Spinal cord (tissue), 10 donors: ENCODE results near the gene ALOX15. TPM values are rescaled to one million over a fixed set of nuclear protein-coding genes. Genes with fewer than 3 reads are reported as not detected.
"Not testable (repeated sequence)": the region's sequence is repeated elsewhere in the genome, so short reads cannot be mapped to it uniquely, and the experiment has no call there.

ENCODE experiments used
- DNase-seq, 6 donors: peaks; one replicate each; pipeline versions ENCODE4 v3.0.0 to v3.0.0-alpha.2; 2013 to 2015; ENCODE audit warnings: low spot score in 6 of 6, low read depth in 4 of 6
- H3K27ac ChIP-seq: one replicate; pipeline ENCODE4 v1.5.1; 2013; ENCODE audit warnings: low read depth, low read length, control low read depth
- H3K27me3 ChIP-seq: one replicate; pipeline ENCODE4 v1.6.1; 2013; ENCODE audit warnings: low read length; ENCODE audit not compliant: control insufficient read depth, insufficient read depth
- H3K36me3 ChIP-seq: one replicate; pipeline ENCODE4 v1.6.1; 2013; ENCODE audit warnings: low read length; ENCODE audit not compliant: control insufficient read depth, insufficient read depth
- H3K4me1 ChIP-seq: one replicate; pipeline ENCODE4 v1.6.1; 2013; ENCODE audit warnings: low read length; ENCODE audit not compliant: control insufficient read depth, insufficient read depth
- H3K4me3 ChIP-seq: one replicate; pipeline ENCODE4 v1.5.1; 2013; ENCODE audit warnings: low read depth, low read length, control low read depth
- H3K9me3 ChIP-seq: one replicate; pipeline ENCODE4 v1.6.1; 2013; ENCODE audit warnings: low read length; ENCODE audit not compliant: control insufficient read depth, insufficient read depth
- WGBS: methylation state at CpG from one replicate; pipeline ENCODE4 v1.1.5; 2013; ENCODE audit warnings: missing lambda C conversion rate; ENCODE audit not compliant: insufficient coverage; 5-methylcytosine and 5-hydroxymethylcytosine counted together
- long read RNA-seq, 4 donors: transcript quantifications; one replicate each; lab custom pipeline, GENCODE V29; 2026
- polyA plus RNA-seq, 2 donors: library from polyadenylated mRNA; unstranded; fragments of 120-200 nt; gene quantifications; one replicate each; pipeline ENCODE4 v1.2.1, GENCODE V29; 2013; ENCODE audit not compliant: insufficient read length in 2 of 2
- total RNA-seq, 2 donors: library from RNA; depleted of rRNA in 1 of 2; stranded (reverse); fragments of 120-200 nt in 1 of 2; fragments of >200 nt in 1 of 2; gene quantifications; one replicate each; pipeline versions ENCODE4 v1.2.3 to v1.2.4, GENCODE V29; 2013 to 2014
- donor health status: healthy.

ALOX15 gene, protein sequence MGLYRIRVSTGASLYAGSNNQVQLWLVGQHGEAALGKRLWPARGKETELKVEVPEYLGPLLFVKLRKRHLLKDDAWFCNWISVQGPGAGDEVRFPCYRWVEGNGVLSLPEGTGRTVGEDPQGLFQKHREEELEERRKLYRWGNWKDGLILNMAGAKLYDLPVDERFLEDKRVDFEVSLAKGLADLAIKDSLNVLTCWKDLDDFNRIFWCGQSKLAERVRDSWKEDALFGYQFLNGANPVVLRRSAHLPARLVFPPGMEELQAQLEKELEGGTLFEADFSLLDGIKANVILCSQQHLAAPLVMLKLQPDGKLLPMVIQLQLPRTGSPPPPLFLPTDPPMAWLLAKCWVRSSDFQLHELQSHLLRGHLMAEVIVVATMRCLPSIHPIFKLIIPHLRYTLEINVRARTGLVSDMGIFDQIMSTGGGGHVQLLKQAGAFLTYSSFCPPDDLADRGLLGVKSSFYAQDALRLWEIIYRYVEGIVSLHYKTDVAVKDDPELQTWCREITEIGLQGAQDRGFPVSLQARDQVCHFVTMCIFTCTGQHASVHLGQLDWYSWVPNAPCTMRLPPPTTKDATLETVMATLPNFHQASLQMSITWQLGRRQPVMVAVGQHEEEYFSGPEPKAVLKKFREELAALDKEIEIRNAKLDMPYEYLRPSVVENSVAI
- 10 to 100 TPM in 1 of 2 donors, 1 to 10 TPM in 1; 3.0 to 16.3 TPM for total RNA-seq
- polyA plus RNA-seq: 10 to 100 TPM in 1 of 2 donors, 1 to 10 TPM in 1; 3.9 to 13.5 TPM
- long read RNA-seq, donor 1, transcript ALOX15-201 (14 exons, 2,677 nt): major isoform, 5 of 7 reads
- long read RNA-seq, donor 1, partial matches to known transcripts: 0 of 7 reads
- long read RNA-seq, donor 1, other reads (novel, unspliced or antisense): 0 of 7 reads
- long read RNA-seq, donor 2: 0 reads
- long read RNA-seq, donor 3, partial matches to known transcripts: 0 of 1 reads
- long read RNA-seq, donor 3, other reads (novel, unspliced or antisense): 0 of 1 reads
- long read RNA-seq, donor 4: 0 reads

DNA sequence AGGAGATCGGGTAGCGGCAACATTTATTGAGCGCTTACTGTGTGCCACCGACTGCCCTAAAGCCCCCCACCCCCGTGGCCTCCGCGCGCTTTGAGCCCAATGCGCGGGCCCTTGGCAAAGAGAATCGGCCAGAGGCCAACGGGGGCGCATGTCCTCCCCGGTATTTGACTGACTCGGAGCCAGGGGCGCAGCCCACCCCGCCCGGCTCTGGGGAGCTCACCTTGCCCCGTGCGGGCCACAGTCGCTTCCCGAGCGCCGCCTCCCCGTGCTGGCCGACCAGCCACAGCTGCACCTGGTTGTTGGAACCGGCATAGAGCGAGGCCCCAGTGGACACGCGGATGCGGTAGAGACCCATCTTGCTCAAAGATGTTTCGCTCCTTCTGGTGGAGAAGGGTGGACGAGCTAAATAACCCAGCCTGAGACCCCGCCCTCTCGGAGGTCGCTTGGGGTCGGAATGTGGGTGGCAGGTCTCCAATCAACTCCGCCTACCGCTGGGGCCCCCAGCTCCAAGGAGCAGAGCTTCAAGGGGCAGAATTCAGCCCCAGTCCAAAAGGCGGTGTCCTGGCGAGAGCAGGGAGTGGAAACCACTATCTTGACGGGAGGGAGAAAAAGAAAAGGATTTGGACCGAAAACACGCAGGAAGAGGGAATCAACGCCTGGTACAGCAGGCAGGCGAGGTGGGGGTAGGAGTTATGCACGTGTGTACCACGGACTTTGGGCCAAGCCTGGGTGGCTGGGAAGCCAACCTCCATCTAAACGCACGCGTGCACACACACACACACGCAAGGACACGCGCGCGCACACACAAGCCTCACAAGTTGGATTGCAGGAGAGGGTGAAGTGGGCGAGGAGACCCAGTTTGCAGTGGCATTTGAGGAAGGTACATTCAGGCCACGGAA, at the start of gene ALOX15:
TSS of gene ALOX15 (minus strand) at position 382 of the 899 bp plus-strand sequence. CDS start at position 355, 27 bp downstream.
- peak within 1 kb of the TSS; percentile 48 for H3K4me3 ChIP-seq
- peaks cover 53% of the 10 kb centered on the region for H3K27me3 ChIP-seq
- H3K4me1 ChIP-seq: peaks cover 31% of the 10 kb centered on the region
- 9% methylated on average over 55 of the region's 58 CpGs for WGBS
- H3K9me3 ChIP-seq: no peaks in the 10 kb centered on the region
- no peaks in the 10 kb centered on the region for H3K36me3 ChIP-seq
- no peak for DNase-seq
- no peak within 1 kb of the TSS for H3K27ac ChIP-seq

DNA sequence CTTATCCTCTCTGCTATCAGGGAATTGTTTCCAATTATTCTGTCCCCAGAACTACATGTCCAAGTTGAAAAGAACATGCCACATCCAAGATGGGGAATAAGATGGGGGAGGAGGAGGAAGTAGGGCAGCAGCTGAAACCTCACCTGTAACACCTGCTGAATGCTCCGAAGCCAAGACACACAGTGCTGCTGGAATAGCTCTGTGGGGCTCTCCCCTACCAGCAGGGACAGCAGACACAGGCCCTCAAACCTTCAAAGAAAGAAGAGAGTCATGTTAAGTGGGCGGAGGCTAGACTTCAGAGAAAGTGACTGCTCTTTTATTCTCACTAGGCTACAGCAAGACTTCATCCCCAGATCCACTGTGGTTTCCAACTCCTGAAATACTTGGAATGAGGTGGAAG, 49.3 kb upstream of the ALOX15 start:
- Histone ChIP-seq H3K36me3 (peaks cover 33% of the 10 kb centered on the region), H3K9me3 (no peaks in the 10 kb centered on the region), H3K4me1 (no peaks in the 10 kb centered on the region), H3K4me3 (no peak overlapping the region), H3K27me3 (no peaks in the 10 kb centered on the region), H3K27ac (no peak overlapping the region)
- DNase-seq: no peak
- WGBS: 100% methylated on average over 1 of the region's 2 CpGs

DNA sequence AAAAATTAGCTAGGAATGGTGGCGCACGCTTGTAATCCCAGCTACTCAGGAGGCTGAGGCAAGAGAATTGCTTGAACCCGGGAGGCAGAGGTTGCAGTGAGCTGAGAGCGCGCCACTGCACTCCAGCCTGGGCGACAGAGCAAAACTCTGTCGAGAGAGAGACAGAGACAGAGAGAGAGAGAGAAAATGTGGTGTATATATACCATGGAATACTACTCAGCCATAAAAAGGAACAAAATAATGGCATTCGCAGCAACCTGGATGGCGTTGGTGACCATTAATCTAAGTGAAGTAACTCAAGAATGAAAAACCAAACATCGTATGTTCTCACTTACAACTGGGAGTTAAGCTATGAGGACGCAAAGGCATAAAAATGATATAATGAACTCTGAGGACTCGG, 48.4 kb upstream of the ALOX15 start:
- H3K4me1 ChIP-seq, H3K27me3 ChIP-seq, H3K4me3 ChIP-seq, DNase-seq, H3K27ac ChIP-seq, H3K9me3 ChIP-seq: not testable (repeated sequence)
- 93% methylated on average over 3 of the region's 12 CpGs for WGBS
- peaks cover 39% of the 10 kb centered on the region for H3K36me3 ChIP-seq

DNA sequence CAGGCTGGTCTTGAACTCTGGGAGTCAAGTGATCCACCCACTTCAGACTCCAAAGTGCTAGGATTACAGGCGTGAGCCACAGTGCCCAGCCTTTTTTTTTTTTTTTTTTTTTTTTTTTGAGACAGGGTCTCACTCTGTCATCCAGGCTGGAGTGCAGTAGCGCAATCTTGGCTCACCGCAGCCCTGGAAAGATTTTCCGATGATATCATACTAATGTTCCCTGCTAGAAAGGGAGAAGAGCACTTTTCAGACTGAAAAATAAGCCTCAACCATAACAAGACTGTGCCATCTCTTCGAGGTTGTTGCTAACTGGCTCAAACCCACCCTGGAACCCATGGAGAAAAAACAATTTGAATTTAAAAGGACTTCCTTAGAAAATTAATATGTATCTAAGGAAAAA, 42.3 kb upstream of the ALOX15 start:
- not testable (repeated sequence) for H3K4me3 ChIP-seq, H3K4me1 ChIP-seq
- H3K36me3 ChIP-seq: peaks cover 62% of the 10 kb centered on the region

DNA sequence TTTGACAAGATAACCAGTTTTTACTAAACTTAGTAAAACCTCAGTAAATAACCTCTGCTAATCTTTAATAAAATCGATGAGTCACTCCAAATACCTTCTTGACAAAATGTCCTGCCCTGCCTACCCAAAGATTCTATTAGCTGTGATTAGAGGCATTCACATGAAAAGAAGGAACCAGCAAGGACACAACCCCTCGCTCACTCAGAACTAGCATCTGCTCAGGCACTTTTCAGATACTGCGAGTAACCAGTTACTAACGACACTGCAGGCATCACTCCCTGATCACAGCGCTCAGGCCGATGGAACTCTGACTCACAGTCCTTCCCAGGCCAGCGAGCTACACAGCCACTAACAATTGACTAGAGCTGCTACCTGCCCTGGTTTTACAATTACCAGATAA, 38.2 kb upstream of the ALOX15 start:
- H3K4me1 ChIP-seq: no peaks in the 10 kb centered on the region
- WGBS: 92% methylated on average over 7 of the region's 7 CpGs
- no peak overlapping the region for H3K27ac ChIP-seq
- H3K27me3 ChIP-seq: no peaks in the 10 kb centered on the region
- no peaks in the 10 kb centered on the region for H3K9me3 ChIP-seq
- H3K36me3 ChIP-seq: peaks cover 75% of the 10 kb centered on the region
- no peak overlapping the region for H3K4me3 ChIP-seq
- DNase-seq: no peak

More for the DNA sequence above, 42.3 kb upstream of the ALOX15 start:
- H3K9me3 ChIP-seq, DNase-seq, H3K27ac ChIP-seq, H3K27me3 ChIP-seq: not testable (repeated sequence)
- 100% methylated on average over 3 of the region's 5 CpGs for WGBS

DNA sequence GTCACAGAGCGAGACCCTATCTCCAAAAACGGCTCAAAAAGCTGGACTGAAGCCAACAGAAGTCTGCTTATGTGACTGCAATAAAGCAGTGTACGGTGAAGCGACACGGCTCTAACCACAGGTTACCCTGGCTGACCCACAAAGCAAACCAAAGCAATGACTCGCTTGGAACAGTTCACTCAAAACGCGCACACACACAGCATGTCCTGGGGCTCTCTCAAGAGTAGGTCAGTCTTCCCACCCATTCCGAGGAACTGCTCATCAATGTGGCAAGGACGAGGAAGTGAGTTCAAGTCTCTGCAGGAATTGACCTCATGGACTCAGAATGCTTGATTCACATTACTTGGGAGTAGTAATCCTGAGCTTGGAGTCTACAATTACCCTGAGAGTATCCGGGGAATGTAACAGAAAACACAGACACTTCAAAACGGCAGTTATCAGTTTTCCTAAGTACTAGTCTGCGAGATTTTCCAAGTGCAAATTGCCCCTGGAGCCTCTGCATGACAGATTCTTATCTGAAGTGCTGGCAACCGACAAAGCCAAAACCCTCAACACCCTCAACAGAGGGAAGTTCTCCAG, 37.1 kb upstream of the ALOX15 start:
- Histone ChIP-seq H3K27me3 (no peaks in the 10 kb centered on the region), H3K27ac (no peak overlapping the region), H3K4me1 (no peaks in the 10 kb centered on the region), H3K4me3 (no peak overlapping the region), H3K36me3 (peaks cover 83% of the 10 kb centered on the region), H3K9me3 (no peaks in the 10 kb centered on the region)
- 83% methylated on average over 12 of the region's 14 CpGs for WGBS
- DNase-seq: no peak

DNA sequence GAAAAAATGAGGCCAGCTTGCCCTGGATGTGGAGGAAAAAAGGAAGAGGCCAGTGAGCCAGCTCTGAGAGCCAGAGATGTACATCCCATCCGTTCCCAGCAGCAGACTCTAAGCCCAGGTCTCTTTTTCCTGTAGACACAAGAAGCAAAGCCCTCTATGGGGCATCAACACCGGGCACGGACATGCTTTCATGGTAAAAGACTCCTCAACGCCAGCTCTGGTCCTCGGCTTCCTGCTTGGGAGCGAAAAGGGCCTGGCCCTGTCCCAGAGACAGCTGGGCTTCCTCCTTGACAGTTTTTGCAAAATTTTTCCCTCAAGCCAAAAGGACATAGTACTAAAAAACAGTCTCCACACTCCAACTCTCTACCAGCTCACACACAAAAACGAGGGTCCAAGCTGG, 35.3 kb upstream of the ALOX15 start:
- Histone ChIP-seq H3K36me3 (peaks cover 84% of the 10 kb centered on the region), H3K9me3 (no peaks in the 10 kb centered on the region)
- over 99% methylated on average over 7 of the region's 7 CpGs for WGBS

DNA sequence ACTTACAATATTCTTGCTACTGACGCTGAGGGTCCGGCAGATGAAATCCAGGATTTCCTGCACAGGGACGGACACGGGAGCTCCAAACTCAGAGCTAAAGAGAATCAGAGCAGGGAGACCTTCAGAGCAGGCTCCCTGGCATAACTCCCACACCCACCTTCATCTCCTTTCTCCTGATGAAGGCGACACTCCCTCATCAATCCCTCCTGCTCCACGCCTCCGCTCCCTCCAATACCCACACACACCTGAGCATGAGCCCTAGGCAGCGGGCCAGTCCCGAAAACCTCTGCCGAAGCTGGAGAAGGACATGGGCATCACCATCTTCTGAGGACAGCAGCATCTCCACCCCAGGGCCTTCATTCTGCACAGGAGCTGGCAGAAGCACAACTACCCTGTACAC, 34.3 kb upstream of the ALOX15 start:
- Histone ChIP-seq H3K27me3 (no peaks in the 10 kb centered on the region), H3K36me3 (peaks cover 83% of the 10 kb centered on the region), H3K4me1 (no peaks in the 10 kb centered on the region), H3K4me3 (no peak overlapping the region), H3K27ac (no peak overlapping the region), H3K9me3 (no peaks in the 10 kb centered on the region)
- 98% methylated on average over 10 of the region's 10 CpGs for WGBS
- DNase-seq: no peak

More for the DNA sequence above, 35.3 kb upstream of the ALOX15 start:
- H3K27ac ChIP-seq: no peak overlapping the region
- H3K4me3 ChIP-seq: no peak overlapping the region
- DNase-seq: no peak
- no peaks in the 10 kb centered on the region for H3K4me1 ChIP-seq
- H3K27me3 ChIP-seq: no peaks in the 10 kb centered on the region

DNA sequence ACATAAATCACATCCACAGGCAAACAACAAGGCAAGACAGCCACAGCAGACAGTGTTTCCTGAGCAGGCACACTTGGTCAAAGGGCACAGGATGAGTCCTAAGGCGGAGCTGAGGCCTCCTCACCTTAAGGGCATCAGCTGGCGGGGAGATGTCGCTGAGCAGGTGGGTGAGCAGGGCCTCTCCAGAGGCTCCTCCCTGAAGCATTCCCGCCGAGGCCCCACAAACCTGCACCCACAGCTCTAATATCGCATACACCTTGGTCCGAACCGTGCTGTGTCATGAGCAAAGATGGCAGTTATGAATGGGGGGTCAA, 33.2 kb upstream of the ALOX15 start:
- WGBS: 98% methylated on average over 5 of the region's 8 CpGs
- peaks cover 75% of the 10 kb centered on the region for H3K36me3 ChIP-seq
- H3K4me1 ChIP-seq: no peaks in the 10 kb centered on the region
- no peaks in the 10 kb centered on the region for H3K27me3 ChIP-seq
- DNase-seq: no peak
- no peaks in the 10 kb centered on the region for H3K9me3 ChIP-seq
- H3K4me3 ChIP-seq: no peak overlapping the region
- no peak overlapping the region for H3K27ac ChIP-seq
